Endothelial cell of umbilical vein (primary cell): ENCODE data around the gene RESP18.

Source experiments
- EZH2 ChIP-seq: IDR thresholded peaks from 2 replicates; pipeline ENCODE4 v1.6.1; 2012; ENCODE audit warnings: borderline replicate concordance, low read depth, mild to moderate bottlenecking, moderate library complexity, low read length, inconsistent platforms; ENCODE audit not compliant: severe bottlenecking
- TF ChIP-seq, protein P1 (sequence below), 2 donors: IDR thresholded peaks; 1 replicate in 1 of 2; 2 replicates in 1 of 2; pipeline ENCODE4 v1.5.1; 2011; ENCODE audit warnings: low read length in 2 of 2, mild to moderate bottlenecking in 2 of 2, moderate library complexity in 2 of 2, control low read depth in 1 of 2, inconsistent platforms in 1 of 2, low read depth in 1 of 2; ENCODE audit not compliant: insufficient read depth in 1 of 2; ENCODE audit errors: extremely low read depth in 1 of 2

DNA sequence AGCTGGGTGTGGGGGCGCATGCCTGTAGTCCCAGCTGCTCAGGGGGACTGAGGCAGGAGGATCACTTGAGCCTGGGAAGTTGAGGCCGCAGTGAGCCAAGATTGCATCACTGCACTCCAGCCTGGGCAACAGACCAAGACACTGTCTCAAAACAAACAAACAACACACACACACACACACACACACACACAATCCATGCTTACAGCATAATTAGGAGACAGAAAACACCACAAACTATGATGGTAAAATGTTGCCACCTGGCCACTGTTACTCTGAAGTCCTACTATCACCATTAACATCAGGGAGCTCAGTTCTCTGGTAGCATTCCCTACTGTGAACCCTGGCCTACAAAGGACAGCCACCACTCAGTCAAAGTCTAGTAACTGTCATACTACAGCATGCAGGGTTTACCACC lies 36.9 kb upstream of the RESP18 start:
- TF ChIP-seq, protein P1, sequence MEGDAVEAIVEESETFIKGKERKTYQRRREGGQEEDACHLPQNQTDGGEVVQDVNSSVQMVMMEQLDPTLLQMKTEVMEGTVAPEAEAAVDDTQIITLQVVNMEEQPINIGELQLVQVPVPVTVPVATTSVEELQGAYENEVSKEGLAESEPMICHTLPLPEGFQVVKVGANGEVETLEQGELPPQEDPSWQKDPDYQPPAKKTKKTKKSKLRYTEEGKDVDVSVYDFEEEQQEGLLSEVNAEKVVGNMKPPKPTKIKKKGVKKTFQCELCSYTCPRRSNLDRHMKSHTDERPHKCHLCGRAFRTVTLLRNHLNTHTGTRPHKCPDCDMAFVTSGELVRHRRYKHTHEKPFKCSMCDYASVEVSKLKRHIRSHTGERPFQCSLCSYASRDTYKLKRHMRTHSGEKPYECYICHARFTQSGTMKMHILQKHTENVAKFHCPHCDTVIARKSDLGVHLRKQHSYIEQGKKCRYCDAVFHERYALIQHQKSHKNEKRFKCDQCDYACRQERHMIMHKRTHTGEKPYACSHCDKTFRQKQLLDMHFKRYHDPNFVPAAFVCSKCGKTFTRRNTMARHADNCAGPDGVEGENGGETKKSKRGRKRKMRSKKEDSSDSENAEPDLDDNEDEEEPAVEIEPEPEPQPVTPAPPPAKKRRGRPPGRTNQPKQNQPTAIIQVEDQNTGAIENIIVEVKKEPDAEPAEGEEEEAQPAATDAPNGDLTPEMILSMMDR (IDR thresholded peaks at IDR 0.05; ENCODE audit: extremely low read depth in 1 of 2, insufficient read depth in 1 of 2, low read depth in 1 of 2, low read length in 2 of 2) = no peak
- TF ChIP-seq EZH2 = no peak
